ENCODE results near the gene ADCY2.

ADCY2 gene

GRCh38 chr5:7770436-7770835, 374.5 kb downstream of the ADCY2 start:
- DNase-seq (ENCODE audit: low read depth): no peak
- H3K4me3 ChIP-seq (ENCODE audit: low read length): no peak overlapping the region
- TF ChIP-seq, protein P1, sequence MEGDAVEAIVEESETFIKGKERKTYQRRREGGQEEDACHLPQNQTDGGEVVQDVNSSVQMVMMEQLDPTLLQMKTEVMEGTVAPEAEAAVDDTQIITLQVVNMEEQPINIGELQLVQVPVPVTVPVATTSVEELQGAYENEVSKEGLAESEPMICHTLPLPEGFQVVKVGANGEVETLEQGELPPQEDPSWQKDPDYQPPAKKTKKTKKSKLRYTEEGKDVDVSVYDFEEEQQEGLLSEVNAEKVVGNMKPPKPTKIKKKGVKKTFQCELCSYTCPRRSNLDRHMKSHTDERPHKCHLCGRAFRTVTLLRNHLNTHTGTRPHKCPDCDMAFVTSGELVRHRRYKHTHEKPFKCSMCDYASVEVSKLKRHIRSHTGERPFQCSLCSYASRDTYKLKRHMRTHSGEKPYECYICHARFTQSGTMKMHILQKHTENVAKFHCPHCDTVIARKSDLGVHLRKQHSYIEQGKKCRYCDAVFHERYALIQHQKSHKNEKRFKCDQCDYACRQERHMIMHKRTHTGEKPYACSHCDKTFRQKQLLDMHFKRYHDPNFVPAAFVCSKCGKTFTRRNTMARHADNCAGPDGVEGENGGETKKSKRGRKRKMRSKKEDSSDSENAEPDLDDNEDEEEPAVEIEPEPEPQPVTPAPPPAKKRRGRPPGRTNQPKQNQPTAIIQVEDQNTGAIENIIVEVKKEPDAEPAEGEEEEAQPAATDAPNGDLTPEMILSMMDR (conservative IDR thresholded peaks at IDR 0.05; ENCODE audit: low read length): no peak

GRCh38 chr5:7772141-7772540, 376.2 kb downstream of the ADCY2 start:
- H3K4me3 ChIP-seq (ENCODE audit: low read length): no peak overlapping the region
- TF ChIP-seq, protein P1 (conservative IDR thresholded peaks at IDR 0.05; ENCODE audit: low read length): no peak
- no peak for DNase-seq (ENCODE audit: low read depth)

- DNase-seq (ENCODE audit: low read depth): no peak
- TF ChIP-seq, protein P1 (conservative IDR thresholded peaks at IDR 0.05; ENCODE audit: low read length): no peak
These were observed 377.2 kb downstream of the ADCY2 start for GRCh38 chr5:7773178-7773577.

DNA sequence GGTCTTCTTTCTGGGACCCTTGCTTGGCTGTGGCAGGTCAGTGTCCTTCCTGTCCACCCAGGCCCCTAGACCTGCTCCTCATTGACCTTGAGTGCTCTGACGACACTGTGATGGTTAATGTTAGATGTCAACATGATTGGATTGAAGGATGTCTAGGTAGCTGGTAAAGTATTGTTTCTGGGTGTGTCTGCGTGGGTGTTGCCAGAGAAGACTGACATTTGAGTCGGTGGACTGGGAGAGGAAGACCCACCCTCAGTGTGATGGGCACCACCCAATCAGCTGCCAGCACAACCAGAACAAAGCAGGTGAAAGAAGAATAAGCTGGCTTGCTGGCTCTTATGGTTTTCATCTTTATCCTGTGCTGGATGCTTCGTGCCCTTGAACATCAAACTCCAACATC, 380.5 kb downstream of the ADCY2 start:
- H3K4me3 ChIP-seq (ENCODE audit: low read length): no peak overlapping the region
- TF ChIP-seq, protein P1 (conservative IDR thresholded peaks at IDR 0.05; ENCODE audit: low read length): no peak
- DNase-seq (ENCODE audit: low read depth): no peak

More at GRCh38 chr5:7773178-7773577, 377.2 kb downstream of the ADCY2 start:
- no peak overlapping the region for H3K4me3 ChIP-seq (ENCODE audit: low read length)

DNA sequence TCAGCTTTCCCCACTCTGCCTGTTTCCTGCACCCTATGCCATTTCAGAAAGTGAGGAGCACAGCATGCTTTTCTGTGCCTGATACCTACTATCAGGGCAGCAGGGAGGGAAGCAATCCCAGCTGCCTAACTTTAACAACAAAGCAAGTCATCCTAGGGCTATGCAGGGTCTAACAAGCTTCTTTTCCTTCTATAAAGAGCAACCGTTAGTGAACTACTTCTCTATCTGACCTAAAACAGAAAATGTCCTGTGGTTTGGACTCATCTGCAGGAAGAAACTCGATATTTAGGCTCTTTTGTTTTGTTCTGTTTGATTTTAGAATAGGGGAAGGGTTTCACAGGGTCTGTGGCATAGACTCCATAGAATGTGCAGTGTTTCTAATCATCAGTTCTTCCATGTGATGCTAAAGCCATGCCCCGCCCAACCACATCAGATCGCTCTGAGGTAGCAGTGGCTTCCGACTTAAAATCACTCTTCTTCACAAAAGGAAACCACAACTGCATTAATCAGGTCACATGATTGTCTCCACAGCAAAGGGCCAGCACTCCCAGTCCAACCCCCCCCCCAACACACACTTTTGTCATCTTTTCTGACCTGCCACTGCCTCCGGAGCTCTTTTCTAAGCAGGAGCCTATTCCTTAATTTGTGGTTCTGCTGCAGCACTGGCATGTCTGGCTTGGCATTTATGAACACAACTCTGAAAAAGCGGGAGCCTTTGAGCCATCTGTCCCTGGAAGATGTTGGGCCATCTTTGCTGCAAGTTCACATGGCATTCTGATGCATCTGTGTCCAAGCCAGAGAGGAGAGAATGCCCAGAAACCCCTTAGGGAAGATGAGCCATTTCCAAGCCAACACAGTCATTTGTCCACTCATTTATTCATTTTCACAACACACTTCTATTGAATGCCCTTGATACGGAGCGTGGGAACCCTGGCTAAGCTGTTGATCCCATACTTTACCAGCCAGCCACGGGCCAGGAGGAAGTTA, 383.4 kb downstream of the ADCY2 start:
- H3K4me3 ChIP-seq (ENCODE audit: low read length): no peak overlapping the region
- no peak for DNase-seq (ENCODE audit: low read depth)
- TF ChIP-seq, protein P1 (conservative IDR thresholded peaks at IDR 0.05; ENCODE audit: low read length): no peak

GRCh38 chr5:7781899-7782298, 386.0 kb downstream of the ADCY2 start:
- TF ChIP-seq, protein P1 (conservative IDR thresholded peaks at IDR 0.05; ENCODE audit: low read length): no peak
- no peak overlapping the region for H3K4me3 ChIP-seq (ENCODE audit: low read length)
- DNase-seq (ENCODE audit: low read depth): no peak
